Stomach (tissue), 9 donors: ENCODE measurements around the gene NAGPA. TPM values are rescaled to one million over a fixed set of nuclear protein-coding genes. Genes with fewer than 3 reads are reported as not detected.

Source experiments
- DNase-seq, 2 donors: peaks; one replicate each; pipeline versions ENCODE4 v3.0.0 to v3.0.0-alpha.2; 2013 to 2019
- H3K27ac ChIP-seq, 5 donors: fragments of 200-600 bp in 4 of 5; sonication (generic) in 4 of 5; one replicate each; pipeline ENCODE4 v1.5.1; 2013 to 2019; ENCODE audit warnings: mild to moderate bottlenecking in 1 of 5, moderate library complexity in 1 of 5
- H3K27me3 ChIP-seq, 3 donors: fragments of 200-600 bp; sonication (generic); one replicate each; pipeline ENCODE4 v1.5.1; 2017 to 2019; ENCODE audit warnings: mixed run types in 1 of 3
- H3K36me3 ChIP-seq, 4 donors: fragments of 200-600 bp; sonication (generic); 1 replicate in 3 of 4; 2 replicates in 1 of 4; pipeline ENCODE4 v1.5.1; 2016 to 2019
- H3K4me1 ChIP-seq, 4 donors: fragments of 200-600 bp; sonication (generic); one replicate each; pipeline ENCODE4 v1.5.1; 2016 to 2019
- H3K4me3 ChIP-seq, 4 donors: fragments of 200-600 bp; sonication (generic) in 3 of 4; one replicate each; pipeline ENCODE4 v1.5.1; 2016 to 2019; ENCODE audit warnings: mild to moderate bottlenecking in 1 of 4
- H3K9me3 ChIP-seq, 4 donors: fragments of 200-600 bp; sonication (generic); one replicate each; pipeline ENCODE4 v1.5.1; 2016 to 2019
- EP300 ChIP-seq: sonication (generic); formaldehyde crosslinking; IDR thresholded peaks from one replicate; pipeline ENCODE4 v1.6.1; 2017; ENCODE audit warnings: antibody characterized with exemption
- POLR2A ChIP-seq, 4 donors: fragments of 450-650 bp; IDR thresholded peaks; one replicate each; pipeline ENCODE4 v1.6.1; 2016; ENCODE audit warnings: antibody characterized with exemption in 4 of 4, control low read depth in 2 of 4, mild to moderate bottlenecking in 1 of 4, moderate library complexity in 1 of 4
- POLR2AphosphoS5 ChIP-seq, 3 donors: sonication (generic); formaldehyde crosslinking; IDR thresholded peaks; one replicate each; pipeline ENCODE4 v1.6.1; 2016; ENCODE audit warnings: antibody characterized with exemption in 3 of 3
- WGBS, 5 donors: extraction: QIAGEN DNeasy Blood & Tissue Kit in 3 of 5; methylation state at CpG; one replicate each; pipeline versions ENCODE4 v1.1.5 to v1.1.7; 2013 to 2018; 5-methylcytosine and 5-hydroxymethylcytosine counted together
- intact Hi-C: fragments of 100-400 bp; cut with DNase I; formaldehyde crosslinking; loops from one replicate; pipeline ENCODE4 v1.15.1; 2023; ENCODE audit warnings: low total_unique reads
- polyA plus RNA-seq, 3 donors: library from polyadenylated mRNA; stranded (reverse); fragments of 200-250 nt; gene quantifications; one replicate each; pipeline ENCODE4 v1.2.3, GENCODE V29; 2013
- total RNA-seq, 5 donors: library from RNA; depleted of rRNA; stranded (reverse); fragments of >200 nt; gene quantifications; one replicate each; pipeline versions ENCODE4 v1.1.0 to v1.2.3, GENCODE V29; 2014 to 2016
- TF ChIP-seq, protein P1 (sequence below), 7 experiments: fragments of 450-650 bp in 4 of 7; fragments of 200-600 bp in 3 of 7; sonication (generic) in 3 of 7; IDR thresholded peaks; one replicate each; pipeline ENCODE4 v1.5.1; 2016 to 2019; ENCODE audit warnings: antibody characterized with exemption in 7 of 7, control low read depth in 2 of 7, mild to moderate bottlenecking in 1 of 7
- donor health status: healthy with polysubstance abuse.
- donor health status: Bipolar disorder and iron deficiency.
- donor health status: healthy.

NAGPA gene
- total and polyA plus RNA-seq, 8 donors, result 10.0 to 139 (median 24.2) TPM

DNA sequence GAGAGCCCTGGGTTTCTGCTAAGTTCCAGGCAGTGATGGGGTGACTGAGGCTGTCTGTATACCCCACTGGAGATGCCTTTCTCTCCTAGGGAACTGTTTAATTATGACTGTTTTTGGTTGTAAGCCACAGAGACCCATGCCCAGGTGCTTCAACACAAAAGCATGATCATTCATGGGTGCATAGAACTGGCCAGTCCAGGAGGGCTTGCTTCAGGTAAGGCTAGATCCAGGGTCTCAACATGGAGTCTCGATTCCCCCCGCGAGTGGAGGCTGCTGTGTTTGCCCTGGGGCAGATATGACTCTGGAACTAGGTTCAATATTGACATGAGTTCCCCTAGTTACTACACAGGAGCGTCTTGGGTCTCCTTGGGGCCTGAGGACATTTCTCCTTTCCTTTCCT, 17.8 kb downstream of the NAGPA start:
- H3K4me3 ChIP-seq, result no peak overlapping the region
- 81 to 97% (median 89%) methylated on average over 4 of the region's 4 CpGs for WGBS, 5 donors
- intact Hi-C loops, result no loop called here
- no peak for DNase-seq
- H3K27ac ChIP-seq, result no peak overlapping the region
- H3K36me3 ChIP-seq, result no peaks in the 10 kb centered on the region
- H3K9me3 ChIP-seq, result no peaks in the 10 kb centered on the region
- TF ChIP-seq POLR2A (IDR thresholded peaks at IDR 0.05) (no peak), EP300 (no peak), POLR2AphosphoS5 (IDR thresholded peaks at IDR 0.05) (no peak)
- TF ChIP-seq, protein P1, sequence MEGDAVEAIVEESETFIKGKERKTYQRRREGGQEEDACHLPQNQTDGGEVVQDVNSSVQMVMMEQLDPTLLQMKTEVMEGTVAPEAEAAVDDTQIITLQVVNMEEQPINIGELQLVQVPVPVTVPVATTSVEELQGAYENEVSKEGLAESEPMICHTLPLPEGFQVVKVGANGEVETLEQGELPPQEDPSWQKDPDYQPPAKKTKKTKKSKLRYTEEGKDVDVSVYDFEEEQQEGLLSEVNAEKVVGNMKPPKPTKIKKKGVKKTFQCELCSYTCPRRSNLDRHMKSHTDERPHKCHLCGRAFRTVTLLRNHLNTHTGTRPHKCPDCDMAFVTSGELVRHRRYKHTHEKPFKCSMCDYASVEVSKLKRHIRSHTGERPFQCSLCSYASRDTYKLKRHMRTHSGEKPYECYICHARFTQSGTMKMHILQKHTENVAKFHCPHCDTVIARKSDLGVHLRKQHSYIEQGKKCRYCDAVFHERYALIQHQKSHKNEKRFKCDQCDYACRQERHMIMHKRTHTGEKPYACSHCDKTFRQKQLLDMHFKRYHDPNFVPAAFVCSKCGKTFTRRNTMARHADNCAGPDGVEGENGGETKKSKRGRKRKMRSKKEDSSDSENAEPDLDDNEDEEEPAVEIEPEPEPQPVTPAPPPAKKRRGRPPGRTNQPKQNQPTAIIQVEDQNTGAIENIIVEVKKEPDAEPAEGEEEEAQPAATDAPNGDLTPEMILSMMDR (IDR thresholded peaks at IDR 0.05), result no peak
- no peaks in the 10 kb centered on the region for H3K4me1 ChIP-seq
- H3K27me3 ChIP-seq, result peaks cover 0 to 10% (median 0%) of the 10 kb centered on the region in 3 donors

DNA sequence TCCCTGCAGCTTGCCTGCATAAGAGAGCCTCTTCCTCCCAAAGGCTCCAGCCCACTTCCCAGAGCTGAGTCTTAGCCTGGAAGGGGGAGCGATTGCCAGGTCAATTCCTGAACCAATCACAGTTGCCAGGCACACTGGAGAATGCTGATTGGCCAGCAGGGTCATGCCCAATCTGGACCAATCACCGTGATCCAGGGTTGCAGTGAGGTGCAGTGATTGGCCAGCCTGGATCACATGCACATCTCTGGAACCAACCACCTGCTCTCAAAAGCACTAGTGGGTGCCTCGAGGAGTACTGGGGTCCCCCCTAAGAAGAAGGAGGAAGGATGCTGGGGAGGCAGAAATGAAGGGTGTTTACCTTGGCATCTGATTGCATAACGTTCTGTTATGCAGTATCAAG, 18.4 kb downstream of the NAGPA start:
- DNase-seq, result no peak
- Histone ChIP-seq H3K4me1 (no peaks in the 10 kb centered on the region), H3K27me3 (peaks cover 0 to 9% (median 0%) of the 10 kb centered on the region in 3 donors), H3K4me3 (no peak overlapping the region), H3K27ac (no peak overlapping the region), H3K36me3 (no peaks in the 10 kb centered on the region), H3K9me3 (no peaks in the 10 kb centered on the region)
- 49 to 69% (median 67%) methylated on average over 2 to 4 of the region's 4 CpGs for WGBS, 5 donors
- intact Hi-C loops, result no loop called here
- no peak for TF ChIP-seq POLR2A (IDR thresholded peaks at IDR 0.05)
- TF ChIP-seq, protein P1 (IDR thresholded peaks at IDR 0.05), result no peak
- no peak for TF ChIP-seq POLR2AphosphoS5 (IDR thresholded peaks at IDR 0.05)
- TF ChIP-seq EP300, result no peak

DNA sequence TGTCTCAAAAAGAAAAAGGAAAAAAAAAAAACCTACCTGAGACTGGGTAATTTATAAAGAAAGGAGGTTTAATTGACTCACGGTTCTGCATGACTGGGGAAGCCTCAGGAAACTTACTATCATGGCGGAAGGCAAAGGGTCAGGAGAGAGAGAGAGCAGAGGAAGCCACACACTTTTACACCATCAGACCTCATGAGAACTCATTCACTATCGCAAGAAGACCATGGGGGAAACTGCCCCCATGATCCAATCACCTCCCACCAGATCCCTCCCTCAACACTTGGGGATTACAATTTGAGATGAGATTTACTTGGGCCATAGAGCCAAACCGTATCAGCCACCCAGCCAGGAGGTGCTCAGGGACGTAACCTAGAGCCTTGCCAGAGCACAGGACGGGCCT, 20.8 kb downstream of the NAGPA start:
- WGBS, 5 donors, result 63 to 88% (median 80%) methylated on average over 6 of the region's 6 CpGs
- TF ChIP-seq POLR2A (IDR thresholded peaks at IDR 0.05), result no peak
- TF ChIP-seq EP300, result no peak
- TF ChIP-seq POLR2AphosphoS5 (IDR thresholded peaks at IDR 0.05), result no peak
- TF ChIP-seq, protein P1 (IDR thresholded peaks at IDR 0.05), result no peak
- intact Hi-C loops, result no loop called here

DNA sequence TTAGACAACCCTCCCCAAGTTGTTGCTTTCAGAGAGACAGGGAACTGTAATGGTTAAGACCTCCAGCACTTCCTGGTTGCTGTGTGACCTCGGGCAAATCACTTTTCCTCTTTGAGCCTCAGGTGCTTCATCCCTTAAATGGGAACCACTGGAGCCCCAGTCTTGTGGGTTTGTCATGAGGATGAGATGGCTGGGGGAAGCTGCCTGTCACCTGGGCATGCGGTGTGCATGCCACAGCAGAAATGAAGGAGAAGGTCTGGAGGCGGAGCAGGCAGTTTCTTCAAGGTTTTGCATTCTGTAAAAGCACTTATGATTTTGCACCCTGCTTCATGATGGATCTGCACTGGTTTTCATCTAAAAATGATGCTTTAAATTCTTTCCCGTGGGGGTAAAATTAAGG, 22.1 kb downstream of the NAGPA start:
- intact Hi-C loops, result no loop called here
- no peaks in the 10 kb centered on the region for H3K9me3 ChIP-seq
- peaks cover 0 to 9% (median 0%) of the 10 kb centered on the region in 3 donors for H3K27me3 ChIP-seq
- H3K27ac ChIP-seq, result no peak overlapping the region
- no peak overlapping the region for H3K4me3 ChIP-seq
- no peaks in the 10 kb centered on the region for H3K4me1 ChIP-seq
- H3K36me3 ChIP-seq, result no peaks in the 10 kb centered on the region
- 48 to 75% (median 61%) methylated on average over 4 of the region's 4 CpGs for WGBS, 5 donors
- no peak for TF ChIP-seq POLR2A (IDR thresholded peaks at IDR 0.05)
- TF ChIP-seq, protein P1 (IDR thresholded peaks at IDR 0.05), result no peak
- TF ChIP-seq EP300, result no peak
- TF ChIP-seq POLR2AphosphoS5 (IDR thresholded peaks at IDR 0.05), result no peak
- DNase-seq, result no peak

More for the DNA sequence above, 20.8 kb downstream of the NAGPA start:
- H3K36me3 ChIP-seq, result no peaks in the 10 kb centered on the region
- no peak overlapping the region for H3K27ac ChIP-seq
- no peak overlapping the region for H3K4me3 ChIP-seq
- DNase-seq, result no peak
- no peaks in the 10 kb centered on the region for H3K4me1 ChIP-seq
- no peaks in the 10 kb centered on the region for H3K9me3 ChIP-seq
- peaks cover 0 to 9% (median 0%) of the 10 kb centered on the region in 3 donors for H3K27me3 ChIP-seq
